GM21825 (cell line): Measurements from ENCODE around the gene RECQL5.

Experiments
- ATAC-seq: cut with Tn5 transposase; IDR thresholded peaks from one replicate; pipeline ENCODE4 v1.9.1; 2021; ENCODE audit warnings: mild to moderate bottlenecking, moderate library complexity; ENCODE audit not compliant: unreplicated experiment

RECQL5 gene

GRCh38 chr17:75634754-75635609, 32.0 kb downstream of the RECQL5 start:
- ATAC-seq = no peak

- ATAC-seq = no peak
These were observed 32.6 kb downstream of the RECQL5 start for GRCh38 chr17:75634376-75634740.

GRCh38 chr17:75633486-75634375, 33.2 kb downstream of the RECQL5 start:
- no peak for ATAC-seq

- no peak for ATAC-seq
These were observed 34.0 kb downstream of the RECQL5 start, which contains the start of gene SMIM5 for GRCh38 chr17:75632863-75633485. SMIM5 (plus strand) TSS chr17:75633434; CDS start chr17:75640202, 6,768 bp downstream.

GRCh38 chr17:75632428-75632827, 34.5 kb downstream of the RECQL5 start:
- ATAC-seq = no peak

GRCh38 chr17:75631353-75631752, 35.6 kb downstream of the RECQL5 start:
- ATAC-seq = no peak

GRCh38 chr17:75630071-75630917, 36.7 kb downstream of the RECQL5 start:
- ATAC-seq = no peak

GRCh38 chr17:75629157-75629556, 37.8 kb downstream of the RECQL5 start:
- no peak for ATAC-seq

- ATAC-seq = no peak
These were observed 38.5 kb downstream of the RECQL5 start for GRCh38 chr17:75628425-75628824.

- no peak for ATAC-seq
These were observed 39.9 kb downstream of the RECQL5 start for GRCh38 chr17:75627094-75627493.

GRCh38 chr17:75626496-75627038, 40.4 kb downstream of the RECQL5 start:
- ATAC-seq = no peak

- no peak for ATAC-seq
These were observed 41.0 kb downstream of the RECQL5 start for GRCh38 chr17:75625813-75626486.

- ATAC-seq = no peak
These were observed 42.1 kb downstream of the RECQL5 start for GRCh38 chr17:75624714-75625345.

- ATAC-seq = no peak
These were observed 42.9 kb downstream of the RECQL5 start for GRCh38 chr17:75624021-75624420.

- no peak for ATAC-seq
These were observed 43.6 kb downstream of the RECQL5 start for GRCh38 chr17:75623386-75623785.

- no peak for ATAC-seq
These were observed 44.1 kb downstream of the RECQL5 start for GRCh38 chr17:75622771-75623273.

GRCh38 chr17:75622076-75622475, 44.9 kb downstream of the RECQL5 start:
- ATAC-seq = no peak

GRCh38 chr17:75621489-75621888, 45.5 kb downstream of the RECQL5 start:
- ATAC-seq = no peak
